OCI-LY1 (cell line): ENCODE data around the gene LYL1.

Source experiments
- CTCF ChIP-seq: fragments of 200-600 bp; sonication (generic), shearing (Covaris generic); IDR thresholded peaks from 2 replicates; pipeline ENCODE4 v1.5.1; 2017; ENCODE audit warnings: mild to moderate bottlenecking, antibody characterized with exemption, low read length, moderate library complexity, mixed read lengths
- EZH2 ChIP-seq: fragments of 200-600 bp; sonication (generic), shearing (Covaris generic); IDR thresholded peaks from 2 replicates; pipeline ENCODE4 v1.8.0; 2017; ENCODE audit warnings: borderline replicate concordance, mixed run types, mild to moderate bottlenecking, antibody characterized with exemption, low read length, moderate library complexity, mixed read lengths

- TF ChIP-seq CTCF (no peak), EZH2 (no peak)
These were observed 48.7 kb downstream of the LYL1 start for GRCh38 chr19:13053761-13054625.
